Measurements from ENCODE around the gene THADA. TPM values are rescaled to one million over a fixed set of nuclear protein-coding genes. Genes with fewer than 3 reads are reported as not detected.

The THADA gene
- total RNA-seq, 1 experiment from 2014 or later = 20.1 TPM

DNA sequence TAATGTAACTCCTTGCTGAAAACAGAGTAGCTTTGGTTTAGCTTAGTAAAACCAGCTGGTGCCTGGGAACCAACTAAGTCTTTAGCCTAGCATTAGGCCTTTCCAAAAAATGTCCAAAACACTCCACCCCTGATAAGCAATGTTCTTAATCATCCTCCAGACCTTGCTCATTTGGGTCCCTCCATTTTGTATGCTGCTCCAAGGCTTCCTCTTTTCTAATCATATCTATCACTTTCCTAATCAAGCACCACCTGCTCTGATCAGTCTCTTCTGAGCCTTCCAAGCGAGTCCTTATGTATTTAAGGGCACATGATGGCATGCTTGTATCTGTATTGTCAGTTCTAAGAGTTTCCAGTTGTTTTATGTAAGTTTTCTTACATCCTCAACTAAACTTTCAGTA is 23.6 kb downstream of the THADA start:
- Histone ChIP-seq H2BK12ac (ENCODE audit: insufficient read length, low read depth, low read length) (no peak overlapping the region), H3K9me3 (ENCODE audit: control insufficient read depth, low read depth, low read length) (no peaks in the 10 kb centered on the region), H3T11ph (ENCODE audit: low read length) (no peak overlapping the region), H4K5ac (ENCODE audit: insufficient read length, low read depth, low read length) (no peak overlapping the region), H3K79me2 (ENCODE audit: insufficient read depth, low read length) (no peaks in the 10 kb centered on the region), H3K4ac (ENCODE audit: low read depth, low read length) (no peak overlapping the region), H3K4me2 (ENCODE audit: insufficient read depth, insufficient read length, low read length) (no peak overlapping the region), H3K27ac (ENCODE audit: insufficient read length, low read depth, low read length) (no peak overlapping the region), H3K4me1 (ENCODE audit: insufficient read depth, low read length) (no peaks in the 10 kb centered on the region), H4K20me1 (ENCODE audit: control insufficient read depth, insufficient read depth, insufficient read length) (no peaks in the 10 kb centered on the region), H3K23me2 (ENCODE audit: insufficient read length, low read depth, low read length, poor library complexity, severe bottlenecking) (no peaks in the 10 kb centered on the region), H4K91ac (ENCODE audit: insufficient read length, low read depth, low read length) (no peak overlapping the region), H3K18ac (ENCODE audit: insufficient read length, low read depth, low read length) (no peak overlapping the region), H2BK20ac (ENCODE audit: low read depth, low read length, poor library complexity, severe bottlenecking) (no peak overlapping the region), H3K23ac (ENCODE audit: insufficient read length, low read depth, low read length) (no peak overlapping the region), H3K14ac (ENCODE audit: insufficient read depth, low read length) (no peak overlapping the region), H2AK5ac (ENCODE audit: insufficient read length, low read length) (no peak overlapping the region), H3K27me3 (ENCODE audit: insufficient read depth, low read length) (no peaks in the 10 kb centered on the region), H2BK120ac (ENCODE audit: low read depth, low read length, poor library complexity, severe bottlenecking) (no peak overlapping the region), H3K9ac (ENCODE audit: extremely low read depth, insufficient read length, low read length) (no peak overlapping the region), H2AFZ (ENCODE audit: low read length) (no peak overlapping the region), H4K8ac (replicated peaks; ENCODE audit: insufficient read length, low read depth, low read length) (no peak overlapping the region), H3K56ac (ENCODE audit: insufficient read length, low read depth, low read length) (no peak overlapping the region), H2BK15ac (ENCODE audit: low read depth, low read length) (no peak overlapping the region), H2BK5ac (ENCODE audit: insufficient read length, low read length) (no peak overlapping the region), H3K79me1 (ENCODE audit: insufficient read depth, low read depth, low read length, poor library complexity, severe bottlenecking) (no peaks in the 10 kb centered on the region)
- H3K4me3 Mint-ChIP-seq = no peak overlapping the region
- DNase-seq = no peak
- no CpG with 5 or more reads among the region's 1 CpG for WGBS (ENCODE audit: extremely low coverage, insufficient read length, low lambda C conversion rate)
- no peaks in the 10 kb centered on the region for H3K4me1 Mint-ChIP-seq
- TF ChIP-seq, protein P1, sequence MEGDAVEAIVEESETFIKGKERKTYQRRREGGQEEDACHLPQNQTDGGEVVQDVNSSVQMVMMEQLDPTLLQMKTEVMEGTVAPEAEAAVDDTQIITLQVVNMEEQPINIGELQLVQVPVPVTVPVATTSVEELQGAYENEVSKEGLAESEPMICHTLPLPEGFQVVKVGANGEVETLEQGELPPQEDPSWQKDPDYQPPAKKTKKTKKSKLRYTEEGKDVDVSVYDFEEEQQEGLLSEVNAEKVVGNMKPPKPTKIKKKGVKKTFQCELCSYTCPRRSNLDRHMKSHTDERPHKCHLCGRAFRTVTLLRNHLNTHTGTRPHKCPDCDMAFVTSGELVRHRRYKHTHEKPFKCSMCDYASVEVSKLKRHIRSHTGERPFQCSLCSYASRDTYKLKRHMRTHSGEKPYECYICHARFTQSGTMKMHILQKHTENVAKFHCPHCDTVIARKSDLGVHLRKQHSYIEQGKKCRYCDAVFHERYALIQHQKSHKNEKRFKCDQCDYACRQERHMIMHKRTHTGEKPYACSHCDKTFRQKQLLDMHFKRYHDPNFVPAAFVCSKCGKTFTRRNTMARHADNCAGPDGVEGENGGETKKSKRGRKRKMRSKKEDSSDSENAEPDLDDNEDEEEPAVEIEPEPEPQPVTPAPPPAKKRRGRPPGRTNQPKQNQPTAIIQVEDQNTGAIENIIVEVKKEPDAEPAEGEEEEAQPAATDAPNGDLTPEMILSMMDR (conservative IDR thresholded peaks at IDR 0.05) = no peak
- H3K36me3 Mint-ChIP-seq (ENCODE audit: insufficient read depth in 1 of 3, low read depth in 3 of 3) = peaks cover 6 to 56% (median 37%) of the 10 kb centered on the region in 3 experiments; a peak in 6 of 7 replicates
- no peak overlapping the region for H3K27ac Mint-ChIP-seq
- H3K9me3 Mint-ChIP-seq = no peaks in the 10 kb centered on the region
- no peaks in the 10 kb centered on the region for H3K27me3 Mint-ChIP-seq (ENCODE audit: low read depth)

All from H9 (cell line).